Prostate gland (tissue), 2 donors: ENCODE measurements around the gene P2RY12. TPM values are rescaled to one million over a fixed set of nuclear protein-coding genes. Genes with fewer than 3 reads are reported as not detected.

ENCODE experiments used
- DNase-seq: peaks from one replicate; pipeline ENCODE4 v3.0.0-alpha.2; 2019; ENCODE audit warnings: low spot score
- H3K27ac ChIP-seq, 2 donors: fragments of 200-600 bp; sonication (generic); 2 replicates each; pipeline ENCODE4 v1.5.1; 2017 to 2019
- H3K27me3 ChIP-seq: fragments of 200-600 bp; sonication (generic); replicated peaks from 2 replicates; pipeline ENCODE4 v1.5.1; 2019; ENCODE audit not compliant: insufficient read depth
- H3K36me3 ChIP-seq, 2 donors: fragments of 200-600 bp; sonication (generic); 1 replicate in 1 of 2; 2 replicates in 1 of 2; pipeline versions ENCODE4 v1.5.1 to v1.8.1; 2017 to 2019
- H3K4me1 ChIP-seq: fragments of 200-600 bp; sonication (generic); replicated peaks from 2 replicates; pipeline ENCODE4 v1.5.1; 2019
- H3K4me3 ChIP-seq, 2 donors: fragments of 200-600 bp; sonication (generic); 2 replicates each; pipeline ENCODE4 v1.5.1; 2017 to 2019
- H3K9me3 ChIP-seq: fragments of 200-600 bp; sonication (generic); 2 replicates; pipeline ENCODE4 v1.5.1; 2017
- CTCF ChIP-seq, 4 experiments: fragments of 200-600 bp in 2 of 4; fragments of 450-650 bp in 2 of 4; sonication (generic) in 2 of 4; IDR thresholded peaks; 1 replicate in 3 of 4; 2 replicates in 1 of 4; pipeline ENCODE4 v1.5.1; 2016 to 2019; ENCODE audit warnings: antibody characterized with exemption in 4 of 4, mild to moderate bottlenecking in 2 of 4, moderate library complexity in 2 of 4
- POLR2A ChIP-seq: fragments of 450-650 bp; IDR thresholded peaks from one replicate; pipeline ENCODE4 v1.6.1; 2016; ENCODE audit warnings: antibody characterized with exemption, mild to moderate bottlenecking
- POLR2AphosphoS5 ChIP-seq: sonication (generic); formaldehyde crosslinking; IDR thresholded peaks from one replicate; pipeline ENCODE4 v1.6.1; 2017; ENCODE audit warnings: antibody characterized with exemption
- WGBS: methylation state at CpG from one replicate; pipeline ENCODE4 v1.1.5; 2018; 5-methylcytosine and 5-hydroxymethylcytosine counted together
- intact Hi-C: fragments of 100-400 bp; cut with DNase I; formaldehyde crosslinking; loops from one replicate; pipeline ENCODE4 v1.14.2; 2022
- total RNA-seq, 2 donors: library from RNA; depleted of rRNA; stranded (reverse); fragments of >200 nt; gene quantifications; one replicate each; pipeline ENCODE4 v1.1.0, GENCODE V29; 2016

P2RY12 gene
- total RNA-seq, 2 donors from 2014 or later, result 0.97 to 5.0 TPM

DNA sequence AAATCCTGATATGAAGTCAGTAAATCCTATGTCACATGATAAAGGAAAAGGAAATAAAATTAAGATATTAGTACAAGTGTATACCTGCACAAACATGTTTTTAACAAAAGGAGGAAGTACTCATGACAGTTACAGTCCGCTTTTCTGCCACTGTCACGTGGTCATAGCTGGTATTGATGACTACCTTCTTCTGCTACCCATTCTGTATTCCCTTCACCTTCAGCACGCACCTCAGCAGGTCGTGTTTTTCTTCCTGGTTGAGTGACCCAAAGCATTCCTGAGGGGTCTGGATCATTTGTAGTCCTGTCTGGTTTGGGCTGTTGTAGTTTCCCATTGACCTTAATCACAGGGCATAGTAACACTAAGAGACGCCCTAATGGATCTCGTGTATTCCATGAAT is 35.3 kb upstream of the P2RY12 start:
- no peaks in the 10 kb centered on the region for H3K9me3 ChIP-seq
- intact Hi-C loops, result no loop called here
- DNase-seq, result no peak
- TF ChIP-seq CTCF (IDR thresholded peaks at IDR 0.05) (no peak), POLR2A (no peak), POLR2AphosphoS5 (no peak)
- no peaks in the 10 kb centered on the region for H3K36me3 ChIP-seq
- no peaks in the 10 kb centered on the region for H3K4me1 ChIP-seq
- 88% methylated on average over 6 of the region's 6 CpGs for WGBS
- H3K27me3 ChIP-seq, result no peaks in the 10 kb centered on the region
- no peak overlapping the region for H3K4me3 ChIP-seq
- no peak overlapping the region for H3K27ac ChIP-seq

DNA sequence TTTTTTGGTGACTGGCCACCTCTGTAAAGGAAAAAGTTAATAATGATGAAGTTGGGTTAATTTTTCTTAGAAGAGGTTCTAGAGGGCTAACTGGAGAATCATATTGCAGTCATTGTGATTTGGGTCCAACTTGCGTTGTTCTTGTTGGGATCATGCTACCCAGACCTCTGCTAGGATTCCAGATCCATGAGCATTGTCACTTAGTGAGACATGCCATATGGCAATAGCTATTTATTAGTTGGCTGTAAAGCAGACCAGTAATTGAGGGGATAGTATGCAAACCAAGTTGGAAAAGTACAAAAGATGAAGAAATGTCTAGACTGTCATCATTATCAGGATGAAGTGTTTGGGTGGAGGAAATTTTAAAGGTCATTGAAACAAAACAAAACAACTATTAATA is 30.7 kb upstream of the P2RY12 start:
- no peak overlapping the region for H3K4me3 ChIP-seq
- H3K9me3 ChIP-seq, result no peaks in the 10 kb centered on the region
- no peaks in the 10 kb centered on the region for H3K36me3 ChIP-seq
- 83% methylated on average over 1 of the region's 1 CpG for WGBS
- H3K4me1 ChIP-seq, result no peaks in the 10 kb centered on the region
- intact Hi-C loops, result no loop called here
- no peak overlapping the region for H3K27ac ChIP-seq
- H3K27me3 ChIP-seq, result no peaks in the 10 kb centered on the region
- DNase-seq, result no peak
- TF ChIP-seq POLR2A, result no peak

- WGBS, result 88% methylated on average over 5 of the region's 5 CpGs
- no peak for TF ChIP-seq POLR2AphosphoS5
- no peak for TF ChIP-seq POLR2A
- TF ChIP-seq CTCF (IDR thresholded peaks at IDR 0.05), result no peak
- no peaks in the 10 kb centered on the region for H3K9me3 ChIP-seq
- H3K36me3 ChIP-seq, result no peaks in the 10 kb centered on the region
- H3K27ac ChIP-seq, result no peak overlapping the region
- no peaks in the 10 kb centered on the region for H3K4me1 ChIP-seq
- no peaks in the 10 kb centered on the region for H3K27me3 ChIP-seq
- DNase-seq, result no peak
- intact Hi-C loops, result no loop called here
- H3K4me3 ChIP-seq, result no peak overlapping the region
These were observed 28.4 kb upstream of the P2RY12 start for GRCh38 chr3:151412989-151413388.

- no peaks in the 10 kb centered on the region for H3K27me3 ChIP-seq
- H3K4me3 ChIP-seq, result no peak overlapping the region
- no peaks in the 10 kb centered on the region for H3K4me1 ChIP-seq
- 68% methylated on average over 9 of the region's 9 CpGs for WGBS
- H3K36me3 ChIP-seq, result no peaks in the 10 kb centered on the region
- no peak overlapping the region for H3K27ac ChIP-seq
- TF ChIP-seq POLR2AphosphoS5 (no peak), CTCF (IDR thresholded peaks at IDR 0.05) (no peak), POLR2A (no peak)
- no peak for DNase-seq
- H3K9me3 ChIP-seq, result no peaks in the 10 kb centered on the region
- intact Hi-C loops, result no loop called here
These were observed 26.5 kb upstream of the P2RY12 start for GRCh38 chr3:151410891-151411559.

GRCh38 chr3:151407928-151408327 is 23.4 kb upstream of the P2RY12 start:
- H3K36me3 ChIP-seq, result no peaks in the 10 kb centered on the region
- no peak overlapping the region for H3K4me3 ChIP-seq
- no peak overlapping the region for H3K27ac ChIP-seq
- WGBS, result 94% methylated on average over 2 of the region's 2 CpGs
- no peaks in the 10 kb centered on the region for H3K27me3 ChIP-seq
- no peak for TF ChIP-seq POLR2A
- TF ChIP-seq CTCF (IDR thresholded peaks at IDR 0.05), result no peak
- TF ChIP-seq POLR2AphosphoS5, result no peak
- no peaks in the 10 kb centered on the region for H3K9me3 ChIP-seq
- no peak for DNase-seq
- intact Hi-C loops, result no loop called here
- no peaks in the 10 kb centered on the region for H3K4me1 ChIP-seq
